ENCODE measurements around the gene MACROH2A2.

DNA sequence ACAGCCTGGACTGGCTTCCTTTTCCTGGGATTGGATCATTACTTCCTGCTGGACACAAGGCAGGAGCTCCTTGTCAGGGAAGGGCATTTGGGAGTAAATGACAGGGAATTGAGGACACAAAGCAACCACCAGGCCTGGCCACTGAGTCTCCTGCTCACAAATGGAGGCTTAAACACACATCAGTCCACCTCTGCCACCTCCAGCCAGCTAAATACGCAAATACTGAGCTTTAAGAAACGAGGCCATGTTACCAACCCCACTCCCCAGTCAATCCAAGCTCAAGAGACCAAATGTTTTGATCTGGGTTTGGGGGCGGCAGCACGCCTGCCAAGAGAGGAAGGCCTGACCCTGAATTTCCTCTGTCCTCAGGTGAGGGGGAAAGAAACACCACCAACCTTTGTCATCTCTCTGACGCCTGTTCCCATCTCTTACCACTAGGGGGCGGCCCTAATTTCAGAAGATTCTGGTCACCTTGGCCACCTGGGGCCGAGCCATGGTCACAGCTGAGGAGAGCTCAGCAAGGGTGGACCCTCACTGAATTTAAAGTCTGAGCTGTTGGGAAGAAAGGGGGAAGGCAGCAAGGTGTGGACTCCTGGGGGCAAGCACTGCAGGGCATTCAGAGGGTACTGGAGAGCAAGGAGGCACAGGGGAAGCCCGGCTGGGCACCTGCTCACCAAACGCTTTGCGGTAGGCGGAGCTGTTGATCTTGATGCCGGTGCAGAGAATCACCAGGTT, 63.5 kb downstream of the MACROH2A2 start:
- no peak for TF ChIP-seq ATF7 (IDR thresholded peaks at IDR 0.05; ENCODE audit: low read depth)
- TF ChIP-seq, protein P1, sequence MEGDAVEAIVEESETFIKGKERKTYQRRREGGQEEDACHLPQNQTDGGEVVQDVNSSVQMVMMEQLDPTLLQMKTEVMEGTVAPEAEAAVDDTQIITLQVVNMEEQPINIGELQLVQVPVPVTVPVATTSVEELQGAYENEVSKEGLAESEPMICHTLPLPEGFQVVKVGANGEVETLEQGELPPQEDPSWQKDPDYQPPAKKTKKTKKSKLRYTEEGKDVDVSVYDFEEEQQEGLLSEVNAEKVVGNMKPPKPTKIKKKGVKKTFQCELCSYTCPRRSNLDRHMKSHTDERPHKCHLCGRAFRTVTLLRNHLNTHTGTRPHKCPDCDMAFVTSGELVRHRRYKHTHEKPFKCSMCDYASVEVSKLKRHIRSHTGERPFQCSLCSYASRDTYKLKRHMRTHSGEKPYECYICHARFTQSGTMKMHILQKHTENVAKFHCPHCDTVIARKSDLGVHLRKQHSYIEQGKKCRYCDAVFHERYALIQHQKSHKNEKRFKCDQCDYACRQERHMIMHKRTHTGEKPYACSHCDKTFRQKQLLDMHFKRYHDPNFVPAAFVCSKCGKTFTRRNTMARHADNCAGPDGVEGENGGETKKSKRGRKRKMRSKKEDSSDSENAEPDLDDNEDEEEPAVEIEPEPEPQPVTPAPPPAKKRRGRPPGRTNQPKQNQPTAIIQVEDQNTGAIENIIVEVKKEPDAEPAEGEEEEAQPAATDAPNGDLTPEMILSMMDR (IDR thresholded peaks at IDR 0.05 in 2 of 3, conservative IDR thresholded peaks at IDR 0.05 in 1 of 3; ENCODE audit: control insufficient read depth in 2 of 3, extremely low read depth in 1 of 3, insufficient read depth in 1 of 3, low read depth in 3 of 3, low read length in 3 of 3): peak; percentile 73 to 93 (median 85)
- TF ChIP-seq JUND (IDR thresholded peaks at IDR 0.05; ENCODE audit: low read depth, low read length): no peak
- no peak for TF ChIP-seq POLR2AphosphoS5 (IDR thresholded peaks at IDR 0.05; ENCODE audit: low read length)
- TF ChIP-seq MTA2 (IDR thresholded peaks at IDR 0.05; ENCODE audit: low read depth): no peak

Data from GM12878 (cell line).